Activated CD4-positive, alpha-beta T cell treated with anti-CD3 and anti-CD28 coated beads, Interleukin-2, Interleukin-4, amounts not matched to agents 100 ng/mL and 50 ng/mL, durations not matched to agents 16 hours and 8 hours (primary cell): Measurements from ENCODE around the gene ABCC1.
"Not testable (repeated sequence)": the region's sequence is repeated elsewhere in the genome, so short reads cannot be mapped to it uniquely, and the experiment has no call there.

Experiments
- DNase-seq: peaks from one replicate; pipeline ENCODE4 v3.0.0-alpha.2; 2020; ENCODE audit warnings: low spot score

Gene ABCC1

DNA sequence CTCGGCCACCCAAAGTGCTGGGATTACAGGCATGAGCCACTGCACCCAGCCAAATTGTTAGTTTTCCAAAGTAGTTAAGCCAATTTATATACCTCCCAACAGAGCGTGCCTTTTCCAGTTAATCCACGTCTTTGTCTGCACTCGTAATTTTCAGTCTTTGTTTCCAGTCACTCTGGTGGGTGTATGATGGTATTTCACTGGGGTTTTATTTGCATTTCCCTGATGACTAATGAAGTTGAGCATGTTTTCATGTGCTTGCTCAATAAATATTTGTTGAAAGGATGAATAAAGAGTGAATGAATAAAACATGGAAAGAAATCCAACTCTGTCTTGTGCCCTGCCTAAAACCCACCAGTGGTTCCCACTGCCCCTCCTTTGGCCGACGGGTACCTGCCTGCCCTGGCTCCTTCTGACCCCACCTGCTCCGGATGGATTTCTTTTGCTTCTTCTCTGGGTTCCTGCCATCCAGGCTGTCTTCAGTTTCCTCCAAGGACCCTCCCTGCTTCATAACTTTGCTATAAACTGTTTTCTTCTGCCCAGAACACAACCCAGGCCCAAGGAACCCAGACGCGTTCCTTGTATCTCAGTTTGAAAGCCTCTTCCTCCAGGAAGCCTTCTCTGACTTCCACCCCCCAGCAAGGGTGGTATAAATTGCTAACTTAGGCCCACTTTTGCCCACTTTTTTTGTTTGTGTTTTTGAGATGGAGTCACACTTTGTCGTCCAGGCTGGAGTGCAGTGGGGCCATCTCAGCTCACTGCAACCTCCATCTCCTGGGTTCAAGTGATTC, 3.0 kb upstream of the ABCC1 start:
- no peak for DNase-seq

DNA sequence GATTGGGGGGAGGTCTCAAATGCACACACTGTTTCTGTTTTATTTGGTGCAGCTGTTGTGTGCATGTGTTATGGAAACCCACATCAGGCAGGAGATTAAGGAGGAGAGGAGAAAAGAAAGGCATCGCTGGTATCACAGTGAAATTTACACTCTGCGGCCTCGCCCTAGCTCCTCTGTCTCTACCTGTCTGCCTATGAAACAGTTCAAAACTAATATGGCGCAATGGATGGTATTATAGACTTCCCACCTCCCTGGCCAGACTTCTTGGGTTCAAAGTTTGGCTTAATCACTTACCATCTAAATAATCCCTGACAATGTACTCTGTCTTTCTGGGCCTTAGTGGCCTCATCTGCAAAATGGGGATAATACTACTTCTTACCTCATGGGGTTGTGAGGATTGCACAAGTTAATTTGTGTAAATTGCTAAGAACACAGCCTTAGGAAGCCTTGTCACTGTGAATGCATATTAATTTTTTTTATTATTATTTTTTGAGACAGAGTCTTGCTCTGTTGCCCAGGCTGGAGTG, 1.4 kb upstream of the ABCC1 start:
- DNase-seq = no peak

GRCh38 chr16:15948532-15949209, 745 bp upstream of the ABCC1 start:
- no peak for DNase-seq

GRCh38 chr16:15950161-15950854, 892 bp downstream of the ABCC1 start:
- DNase-seq = peak; percentile 28

DNA sequence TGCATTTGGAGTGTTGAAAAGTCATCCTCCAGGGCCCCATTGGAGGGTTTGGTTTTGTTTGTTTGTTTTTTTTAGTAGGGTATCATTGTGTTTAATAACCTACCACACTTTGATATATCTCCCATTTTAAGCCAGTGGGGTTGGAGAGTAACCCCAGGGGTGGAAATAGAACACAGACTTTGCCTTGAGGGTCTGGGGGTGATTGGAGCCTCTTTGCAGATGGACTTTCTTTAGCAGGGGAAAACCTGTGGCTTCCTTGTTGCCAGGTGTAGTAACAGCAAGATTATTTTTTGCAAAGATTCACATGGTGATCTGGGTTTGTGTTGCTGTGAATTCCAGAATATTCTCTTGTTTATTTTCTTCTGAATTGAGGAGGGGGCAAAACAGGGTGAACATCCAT, 1.5 kb downstream of the ABCC1 start:
- DNase-seq = no peak

- DNase-seq = no peak
Observed at GRCh38 chr16:15951852-15952251, 2.4 kb downstream of the ABCC1 start.

DNA sequence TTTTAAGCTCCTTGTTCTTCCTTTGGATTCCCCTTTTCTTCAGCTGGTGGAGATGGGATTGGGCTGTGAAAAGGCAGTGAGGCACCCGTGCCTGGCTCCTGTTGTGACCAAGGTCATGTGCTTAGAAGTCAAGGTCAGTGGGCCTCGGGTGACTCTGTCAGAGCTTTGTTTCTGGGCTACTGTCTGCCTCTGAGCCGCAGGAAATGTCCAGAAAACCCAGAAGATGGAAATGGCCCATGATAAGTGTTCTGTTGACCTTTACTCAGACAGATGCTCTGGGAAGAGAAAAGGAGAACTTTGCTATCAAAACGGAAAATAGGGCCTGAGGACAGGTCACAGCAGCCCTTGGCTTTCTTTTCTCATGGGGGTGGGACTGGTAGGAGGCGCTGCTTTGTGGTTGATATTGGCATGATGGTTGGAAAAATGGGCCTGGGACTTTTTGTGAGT, 2.9 kb downstream of the ABCC1 start:
- no peak for DNase-seq

DNA sequence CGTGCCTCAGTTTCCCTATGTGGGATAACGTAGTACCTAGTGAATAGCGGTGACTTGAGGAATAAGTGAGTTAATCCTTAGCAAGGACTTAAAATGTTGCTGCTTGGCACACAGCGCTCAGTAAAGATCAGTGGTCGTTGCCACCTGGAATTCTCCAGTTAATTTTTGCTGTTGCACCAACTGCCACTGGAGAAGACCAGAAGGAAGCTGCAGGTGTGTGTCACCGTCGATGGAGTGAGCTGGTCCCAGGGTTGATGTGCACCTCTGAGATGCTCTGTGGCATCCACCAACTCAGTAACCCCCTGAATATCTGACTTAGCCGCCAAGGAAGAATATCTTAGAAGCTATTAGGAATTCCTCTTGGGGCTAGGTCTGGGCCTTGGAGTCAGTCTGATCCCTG, 4.1 kb downstream of the ABCC1 start:
- no peak for DNase-seq

- DNase-seq = no peak
Observed at GRCh38 chr16:15953929-15954813, 4.8 kb downstream of the ABCC1 start.

DNA sequence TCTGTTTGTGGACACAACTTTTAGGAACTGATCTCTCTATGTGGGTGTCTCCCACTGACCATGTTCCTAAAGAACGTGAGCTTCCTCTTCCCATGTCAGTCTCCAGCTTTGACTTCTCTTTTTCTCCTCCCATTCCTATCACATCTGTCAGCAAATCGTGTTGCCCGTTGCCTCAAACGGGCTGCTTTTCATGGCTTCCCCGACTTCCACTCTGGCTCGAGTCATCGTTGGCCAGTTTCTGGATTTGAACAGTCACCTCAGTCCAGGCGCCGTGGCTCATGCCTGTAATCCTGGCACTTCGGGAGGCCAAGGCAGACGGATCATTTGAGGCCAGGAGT, 5.4 kb downstream of the ABCC1 start:
- no peak for DNase-seq

- DNase-seq = no peak
Observed at GRCh38 chr16:15955425-15955824, 6.0 kb downstream of the ABCC1 start.

DNA sequence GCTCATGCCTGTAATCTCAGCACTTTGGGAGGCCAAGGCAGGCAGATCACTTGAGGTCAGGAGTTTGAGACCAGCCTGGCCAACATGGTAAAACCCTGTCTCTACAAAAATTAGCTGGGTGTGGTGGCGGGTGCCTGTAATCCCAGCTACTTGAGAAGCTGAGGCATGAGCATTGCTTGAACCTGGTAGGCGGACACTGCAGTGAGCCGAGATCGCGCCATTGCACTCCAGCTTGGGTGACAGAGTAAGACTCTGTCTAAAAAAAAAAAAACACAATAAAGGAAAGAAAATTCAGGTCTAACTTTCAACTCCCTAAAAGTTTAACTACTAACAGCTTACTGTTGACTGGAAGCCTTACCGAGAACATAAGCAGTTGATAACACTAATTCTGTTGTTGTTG, 6.7 kb downstream of the ABCC1 start:
- DNase-seq = not testable (repeated sequence)

GRCh38 chr16:15958703-15959348, 9.4 kb downstream of the ABCC1 start:
- DNase-seq = no peak

- no peak for DNase-seq
Observed at GRCh38 chr16:15960124-15960971, 10.9 kb downstream of the ABCC1 start.

- peak; percentile 90 for DNase-seq
Observed at GRCh38 chr16:15961060-15961511, 11.7 kb downstream of the ABCC1 start.

DNA sequence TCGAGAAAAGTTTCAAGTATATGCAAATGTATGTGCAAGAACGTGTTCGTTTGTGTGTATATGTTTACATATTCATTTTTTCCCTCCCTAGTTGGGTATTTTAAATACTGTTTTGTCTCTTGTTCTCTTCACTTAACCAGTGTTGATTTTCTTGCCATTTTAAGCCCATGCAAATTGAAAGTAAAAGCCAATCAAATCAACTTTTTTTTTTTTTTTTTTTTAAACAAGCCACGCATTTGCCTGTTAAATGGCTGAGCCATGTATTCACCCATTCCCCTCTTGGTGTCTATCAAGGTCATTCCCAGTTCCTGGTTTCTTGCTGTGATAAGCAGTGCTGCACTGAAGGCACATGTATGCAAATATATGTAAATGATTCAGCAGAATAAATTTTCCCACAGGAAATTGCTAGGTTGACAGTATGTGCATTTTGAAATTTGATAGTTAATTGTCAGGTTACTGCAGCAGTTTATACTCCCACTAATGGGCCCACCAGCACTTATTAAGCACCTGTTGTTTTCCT, 12.2 kb downstream of the ABCC1 start:
- DNase-seq = peak; percentile 42

- DNase-seq = no peak
Observed at GRCh38 chr16:15963307-15963910, 14.0 kb downstream of the ABCC1 start.

GRCh38 chr16:15966420-15966819, 17.0 kb downstream of the ABCC1 start:
- no peak for DNase-seq

- DNase-seq = no peak
Observed at GRCh38 chr16:15966836-15967546, 17.6 kb downstream of the ABCC1 start.
